Gastroesophageal sphincter (tissue), 3 donors: ENCODE results near the gene ZBTB7A.

Experiments used
- POLR2A ChIP-seq, 2 donors: fragments of 450-650 bp; IDR thresholded peaks; one replicate each; pipeline ENCODE4 v1.6.1; 2017; ENCODE audit warnings: antibody characterized with exemption in 2 of 2, mild to moderate bottlenecking in 2 of 2, moderate library complexity in 1 of 2
- TF ChIP-seq, protein P1 (sequence below), 4 experiments: fragments of 200-600 bp in 2 of 4; fragments of 450-650 bp in 2 of 4; sonication (generic) in 1 of 4; IDR thresholded peaks; one replicate each; pipeline ENCODE4 v1.5.1; 2017 to 2019; ENCODE audit warnings: antibody characterized with exemption in 4 of 4, mild to moderate bottlenecking in 2 of 4, moderate library complexity in 2 of 4

DNA sequence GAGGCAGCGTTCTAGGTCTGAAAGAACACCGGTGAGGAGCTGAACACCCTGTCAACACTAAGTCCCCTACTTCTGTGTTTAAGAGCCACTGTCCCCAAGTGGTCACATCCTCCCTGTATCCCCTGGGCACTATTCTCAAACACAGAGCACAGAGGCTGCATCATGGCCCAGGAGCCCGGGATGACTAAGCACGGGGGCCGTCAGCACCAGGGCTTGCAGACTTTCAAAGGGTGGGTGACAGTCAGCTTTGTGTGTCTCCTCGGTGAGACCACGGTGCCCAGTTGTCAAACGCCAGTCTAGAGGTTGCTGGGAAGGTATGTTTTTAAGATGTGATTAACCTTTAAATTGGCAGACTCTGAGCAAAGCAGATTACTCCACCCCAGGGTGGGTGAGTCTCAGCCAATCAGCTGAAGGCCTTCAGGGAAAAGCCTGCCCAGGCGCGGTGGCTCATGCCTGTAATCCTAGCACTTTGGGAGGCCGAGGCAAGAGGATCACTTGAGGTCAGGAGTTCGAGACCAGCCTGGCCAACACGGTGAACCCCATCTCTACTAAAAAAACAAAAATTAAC, 49.2 kb upstream of the ZBTB7A start:
- TF ChIP-seq, protein P1, sequence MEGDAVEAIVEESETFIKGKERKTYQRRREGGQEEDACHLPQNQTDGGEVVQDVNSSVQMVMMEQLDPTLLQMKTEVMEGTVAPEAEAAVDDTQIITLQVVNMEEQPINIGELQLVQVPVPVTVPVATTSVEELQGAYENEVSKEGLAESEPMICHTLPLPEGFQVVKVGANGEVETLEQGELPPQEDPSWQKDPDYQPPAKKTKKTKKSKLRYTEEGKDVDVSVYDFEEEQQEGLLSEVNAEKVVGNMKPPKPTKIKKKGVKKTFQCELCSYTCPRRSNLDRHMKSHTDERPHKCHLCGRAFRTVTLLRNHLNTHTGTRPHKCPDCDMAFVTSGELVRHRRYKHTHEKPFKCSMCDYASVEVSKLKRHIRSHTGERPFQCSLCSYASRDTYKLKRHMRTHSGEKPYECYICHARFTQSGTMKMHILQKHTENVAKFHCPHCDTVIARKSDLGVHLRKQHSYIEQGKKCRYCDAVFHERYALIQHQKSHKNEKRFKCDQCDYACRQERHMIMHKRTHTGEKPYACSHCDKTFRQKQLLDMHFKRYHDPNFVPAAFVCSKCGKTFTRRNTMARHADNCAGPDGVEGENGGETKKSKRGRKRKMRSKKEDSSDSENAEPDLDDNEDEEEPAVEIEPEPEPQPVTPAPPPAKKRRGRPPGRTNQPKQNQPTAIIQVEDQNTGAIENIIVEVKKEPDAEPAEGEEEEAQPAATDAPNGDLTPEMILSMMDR (IDR thresholded peaks at IDR 0.05) = no peak
- no peak for TF ChIP-seq POLR2A (IDR thresholded peaks at IDR 0.05)
